Fibroblast of lung (primary cell): Measurements from ENCODE around the gene HOXC9.

Experiments
- CTCF ChIP-seq, 2 donors: IDR thresholded peaks in 1 of 2; conservative IDR thresholded peaks in 1 of 2; 1 replicate in 1 of 2; 2 replicates in 1 of 2; pipeline ENCODE4 v1.5.1; 2011 to 2012; ENCODE audit warnings: low read length in 2 of 2, control low read depth in 1 of 2, inconsistent platforms in 1 of 2, low read depth in 1 of 2, mild to moderate bottlenecking in 1 of 2
- EZH2 ChIP-seq: IDR thresholded peaks from 2 replicates; pipeline ENCODE4 v1.5.1; 2012; ENCODE audit warnings: low read length, control low read depth, mild to moderate bottlenecking; ENCODE audit errors: missing control alignments

- peak; percentile 9 for TF ChIP-seq EZH2
- no peak for TF ChIP-seq CTCF (conservative IDR thresholded peaks at IDR 0.05 in 1 of 2, IDR thresholded peaks at IDR 0.05 in 1 of 2; ENCODE audit: low read depth in 1 of 2, low read length in 2 of 2)
Measured at GRCh38 chr12:54026640-54027441, 26.9 kb downstream of the HOXC9 start.
